Psoas muscle (tissue), 8 donors: ENCODE measurements around the gene BCKDK. TPM values are rescaled to one million over a fixed set of nuclear protein-coding genes. Genes with fewer than 3 reads are reported as not detected.

Source experiments
- ATAC-seq, 4 donors: fragments of 200-7000 bp; cut with Tn5 transposase; one replicate each; pipeline ENCODE4 v1.9.1; 2020; ENCODE audit warnings: moderate library complexity in 3 of 4, mild to moderate bottlenecking in 2 of 4
- DNase-seq, 2 donors: peaks; one replicate each; pipeline ENCODE4 v3.0.0-alpha.2; 2020
- H3K27ac ChIP-seq: fragments of 200-600 bp; one replicate; pipeline ENCODE4 v1.8.0; 2022
- H3K27me3 ChIP-seq, 3 donors: fragments of 200-600 bp in 1 of 3; one replicate each; pipeline versions ENCODE4 v1.6.1 to v1.8.0; 2013 to 2022; ENCODE audit warnings: low read length in 2 of 3, mild to moderate bottlenecking in 2 of 3, moderate library complexity in 1 of 3; ENCODE audit not compliant: insufficient read depth in 3 of 3
- H3K36me3 ChIP-seq, 2 donors: fragments of 200-600 bp in 1 of 2; one replicate each; pipeline versions ENCODE4 v1.6.1 to v1.8.0; 2013 to 2022; ENCODE audit warnings: low read depth in 1 of 2, mild to moderate bottlenecking in 1 of 2, moderate library complexity in 1 of 2; ENCODE audit not compliant: insufficient read depth in 1 of 2
- H3K4me1 ChIP-seq: fragments of 200-600 bp; one replicate; pipeline ENCODE4 v1.8.0; 2022
- H3K4me3 ChIP-seq: fragments of 200-600 bp; one replicate; pipeline ENCODE4 v1.8.0; 2022; ENCODE audit warnings: mild to moderate bottlenecking
- H3K9me3 ChIP-seq: fragments of 200-600 bp; one replicate; pipeline ENCODE4 v1.8.0; 2022
- CTCF ChIP-seq: fragments of 200-600 bp; IDR thresholded peaks from one replicate; pipeline ENCODE4 v1.8.0; 2022; ENCODE audit warnings: antibody characterized with exemption
- WGBS, 3 donors: extraction: QIAGEN DNeasy Blood & Tissue Kit; methylation state at CpG; one replicate each; pipeline versions ENCODE4 v1.1.6 to v1.1.7; 2013; 5-methylcytosine and 5-hydroxymethylcytosine counted together
- intact Hi-C, 2 donors: fragments of 100-400 bp; cut with DNase I; formaldehyde crosslinking; loops; one replicate each; pipeline versions ENCODE4 v1.11.0 to v1.14.2; 2022
- polyA plus RNA-seq, 3 donors: library from polyadenylated mRNA; stranded (reverse); fragments of 200-250 nt; gene quantifications; one replicate each; pipeline ENCODE4 v1.2.3, GENCODE V29; 2013
- total RNA-seq, 4 donors: library from RNA; stranded (reverse); fragmentation: NEBNext Ultra II Directional in 2 of 4; extraction: Animal tissue kit (Norgen Biotek cat#: 25700) in 2 of 4; gene quantifications; one replicate each; pipeline versions ENCODE4 v1.2.1 to v1.2.4, GENCODE V29; 2021 to 2023
- donor health status: healthy with polysubstance abuse.
- donor health status: DM: no; HTN: no; CAD: no; lungs with moderate emphysema.
- donor health status: Bipolar disorder and iron deficiency.
- donor health status: healthy.
- donor health status: DM: yes; HTN: yes; CAD: no.
- donor health status: DM: no; HTN: no; CAD: no.
- donor health status: DM: no; HTN: no; CAD: no.
- donor health status: DM: yes; HTN: yes; CAD: no.

BCKDK gene
- total and polyA plus RNA-seq, 7 donors: 36.7 to 72.8 (median 52.5) TPM

DNA sequence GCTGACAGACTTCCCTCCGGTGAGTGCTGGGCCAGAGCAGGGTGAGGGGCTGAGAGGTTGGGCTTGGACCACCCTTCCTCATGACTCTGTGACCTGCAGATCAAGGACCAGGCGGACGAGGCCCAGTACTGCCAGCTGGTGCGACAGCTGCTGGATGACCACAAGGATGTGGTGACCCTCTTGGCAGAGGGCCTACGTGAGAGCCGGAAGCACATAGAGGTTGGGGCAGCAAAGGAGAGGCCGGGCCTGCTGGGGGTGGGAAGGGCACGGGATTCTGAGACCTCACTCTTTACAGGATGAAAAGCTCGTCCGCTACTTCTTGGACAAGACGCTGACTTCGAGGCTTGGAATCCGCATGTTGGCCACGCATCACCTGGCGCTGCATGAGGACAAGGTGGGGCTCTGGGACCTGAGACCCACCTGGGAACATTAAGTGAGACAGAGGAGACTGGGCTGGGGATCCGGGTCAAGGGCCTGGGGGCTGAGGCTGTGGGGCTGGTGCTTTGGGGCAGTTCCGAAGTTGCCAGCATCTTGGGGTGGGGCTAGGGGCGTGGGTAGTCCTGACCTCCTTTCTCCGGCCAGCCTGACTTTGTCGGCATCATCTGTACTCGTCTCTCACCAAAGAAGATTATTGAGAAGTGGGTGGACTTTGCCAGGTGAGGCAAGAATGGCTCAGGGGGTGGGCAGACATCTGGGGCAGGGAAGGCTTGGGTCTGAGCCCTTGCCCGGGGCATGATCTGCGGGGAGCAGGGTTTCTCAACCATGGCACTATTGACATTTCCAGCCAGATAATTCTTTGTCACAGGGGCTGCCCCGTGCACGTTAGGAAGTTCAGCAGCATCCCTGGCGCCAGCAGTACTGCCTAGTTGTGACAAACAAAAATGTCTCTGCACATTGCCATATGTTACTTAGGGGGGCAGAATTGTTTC, 2.2 kb downstream of the BCKDK start:
- H3K36me3 ChIP-seq: peaks cover 2 to 29% of the 10 kb centered on the region in 2 donors
- TF ChIP-seq CTCF: no peak
- WGBS, 3 donors: 63 to 72% (median 65%) methylated on average over 26 of the region's 26 CpGs
- peaks cover 32% of the 10 kb centered on the region for H3K4me1 ChIP-seq
- DNase-seq (no peak), ATAC-seq (peak in 3 of 4 donors; percentile 3 to 23 (median 15))
- no peaks in the 10 kb centered on the region for H3K27me3 ChIP-seq
- H3K9me3 ChIP-seq: no peaks in the 10 kb centered on the region
- H3K4me3 ChIP-seq: peak overlapping the region; percentile 86
- peak overlapping the region; percentile 90 for H3K27ac ChIP-seq
- intact Hi-C loops: no loop called here

DNA sequence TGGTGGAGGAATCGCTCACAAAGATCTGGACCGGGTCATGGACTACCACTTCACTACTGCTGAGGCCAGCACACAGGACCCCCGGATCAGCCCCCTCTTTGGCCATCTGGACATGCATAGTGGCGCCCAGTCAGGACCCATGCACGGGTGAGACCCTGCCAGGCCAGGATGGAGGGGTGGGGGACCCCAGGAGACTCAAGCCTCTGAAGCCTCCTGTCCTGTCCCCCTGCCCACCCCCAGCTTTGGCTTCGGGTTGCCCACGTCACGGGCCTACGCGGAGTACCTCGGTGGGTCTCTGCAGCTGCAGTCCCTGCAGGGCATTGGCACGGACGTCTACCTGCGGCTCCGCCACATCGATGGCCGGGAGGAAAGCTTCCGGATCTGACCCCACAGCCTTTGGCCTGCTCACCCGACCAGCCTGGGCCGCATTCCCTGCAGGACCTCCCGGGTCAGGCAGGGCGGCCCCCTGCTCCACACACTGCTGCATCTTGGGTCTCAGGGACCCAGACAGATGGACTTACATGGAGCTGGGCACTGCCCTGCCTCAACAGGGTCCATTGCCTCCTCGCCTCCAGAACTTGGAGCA, 3.8 kb downstream of the BCKDK start:
- Histone ChIP-seq H3K4me1 (peaks cover 26% of the 10 kb centered on the region), H3K9me3 (no peaks in the 10 kb centered on the region), H3K36me3 (peaks cover 2 to 29% of the 10 kb centered on the region in 2 donors), H3K27ac (peak overlapping the region; percentile 70), H3K27me3 (no peaks in the 10 kb centered on the region), H3K4me3 (no peak overlapping the region)
- DNase-seq (no peak), ATAC-seq (no peak)
- intact Hi-C loops: no loop called here
- WGBS, 3 donors: 85 to 93% (median 87%) methylated on average over 21 to 23 of the region's 23 CpGs
- TF ChIP-seq CTCF: no peak

GRCh38 chr16:31112711-31113110, 4.5 kb downstream of the BCKDK start:
- WGBS, 3 donors: 24 to 40% (median 35%) methylated on average over 2 of the region's 2 CpGs
- Histone ChIP-seq H3K4me3 (no peak overlapping the region), H3K9me3 (no peaks in the 10 kb centered on the region), H3K36me3 (peaks cover 2 to 29% of the 10 kb centered on the region in 2 donors), H3K27ac (peak overlapping the region; percentile 70), H3K27me3 (no peaks in the 10 kb centered on the region), H3K4me1 (peaks cover 26% of the 10 kb centered on the region)
- no peak for TF ChIP-seq CTCF
- ATAC-seq (peak; percentile 4 to 56 (median 37)), DNase-seq (no peak)
- intact Hi-C loops: no loop called here

DNA sequence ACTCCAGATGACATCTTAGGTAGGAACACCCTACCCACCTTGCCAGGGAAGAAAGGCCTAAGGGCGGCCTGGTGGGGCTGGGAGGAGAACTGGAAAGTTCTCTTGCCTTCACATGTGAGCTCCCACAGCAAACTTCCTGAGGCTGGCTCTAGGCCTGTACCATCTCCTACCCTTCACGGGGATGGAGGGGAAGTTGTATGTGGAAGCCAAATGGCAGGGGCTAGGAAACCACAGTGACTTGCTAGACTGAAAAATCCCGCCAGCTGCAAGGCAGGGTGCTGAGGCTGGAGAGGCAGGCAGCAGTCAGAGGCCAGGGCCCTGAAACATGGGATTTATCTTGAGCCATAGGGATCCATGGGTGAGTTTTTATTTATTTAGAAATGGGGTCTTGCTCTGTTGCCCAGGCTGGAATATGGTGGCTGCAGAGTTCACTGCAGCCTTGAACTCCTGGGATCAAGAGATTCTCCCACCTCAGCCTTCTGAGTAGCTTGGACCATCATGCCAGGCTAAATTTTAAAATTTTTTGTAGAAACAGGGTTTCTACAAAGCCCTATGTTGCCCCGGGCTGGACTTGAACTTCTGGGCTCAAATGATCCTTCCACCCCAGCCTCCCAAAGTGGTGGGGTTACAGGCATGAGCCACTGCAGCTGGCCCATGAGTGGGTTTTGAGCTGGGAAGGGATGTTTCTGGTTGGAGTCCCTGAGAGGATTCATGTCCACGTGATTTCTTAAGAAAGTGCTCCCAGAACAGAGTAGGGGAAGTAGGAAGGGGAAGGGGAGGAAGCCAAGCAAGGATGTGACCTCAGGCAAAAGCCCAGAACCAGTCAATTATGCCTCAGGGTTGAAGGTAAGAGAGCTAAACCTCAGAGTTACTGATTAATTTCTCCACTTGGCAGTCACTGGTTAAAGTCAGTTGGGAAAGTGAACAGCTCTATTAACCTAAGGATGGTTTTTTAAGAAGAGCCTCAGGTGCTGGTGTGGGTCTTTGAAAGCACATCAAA, 5.2 kb downstream of the BCKDK start:
- Histone ChIP-seq H3K4me3 (no peak overlapping the region), H3K36me3 (peaks cover 2 to 29% of the 10 kb centered on the region in 2 donors), H3K27me3 (no peaks in the 10 kb centered on the region), H3K27ac (peak overlapping the region; percentile 70), H3K4me1 (peaks cover 30% of the 10 kb centered on the region), H3K9me3 (no peaks in the 10 kb centered on the region)
- whole genome bisulfite sequencing, 3 donors: 56 to 62% (median 56%) methylated on average over 5 of the region's 5 CpGs
- TF ChIP-seq CTCF: no peak
- intact Hi-C loops: no loop called here
- ATAC-seq (no peak), DNase-seq (no peak)
